AG09319 (cell line): ENCODE results near the gene ITPKA.

Experiments
- DNase-seq: peaks from one replicate; pipeline ENCODE4 v3.0.0-alpha.2; 2010; ENCODE audit warnings: low read depth; ENCODE audit errors: extremely low read depth
- TF ChIP-seq, protein P1 (sequence below): IDR thresholded peaks from 2 replicates; pipeline ENCODE4 v1.5.1; 2011; ENCODE audit warnings: low read depth, mild to moderate bottlenecking, inconsistent platforms, low read length, moderate library complexity

ITPKA gene

DNA sequence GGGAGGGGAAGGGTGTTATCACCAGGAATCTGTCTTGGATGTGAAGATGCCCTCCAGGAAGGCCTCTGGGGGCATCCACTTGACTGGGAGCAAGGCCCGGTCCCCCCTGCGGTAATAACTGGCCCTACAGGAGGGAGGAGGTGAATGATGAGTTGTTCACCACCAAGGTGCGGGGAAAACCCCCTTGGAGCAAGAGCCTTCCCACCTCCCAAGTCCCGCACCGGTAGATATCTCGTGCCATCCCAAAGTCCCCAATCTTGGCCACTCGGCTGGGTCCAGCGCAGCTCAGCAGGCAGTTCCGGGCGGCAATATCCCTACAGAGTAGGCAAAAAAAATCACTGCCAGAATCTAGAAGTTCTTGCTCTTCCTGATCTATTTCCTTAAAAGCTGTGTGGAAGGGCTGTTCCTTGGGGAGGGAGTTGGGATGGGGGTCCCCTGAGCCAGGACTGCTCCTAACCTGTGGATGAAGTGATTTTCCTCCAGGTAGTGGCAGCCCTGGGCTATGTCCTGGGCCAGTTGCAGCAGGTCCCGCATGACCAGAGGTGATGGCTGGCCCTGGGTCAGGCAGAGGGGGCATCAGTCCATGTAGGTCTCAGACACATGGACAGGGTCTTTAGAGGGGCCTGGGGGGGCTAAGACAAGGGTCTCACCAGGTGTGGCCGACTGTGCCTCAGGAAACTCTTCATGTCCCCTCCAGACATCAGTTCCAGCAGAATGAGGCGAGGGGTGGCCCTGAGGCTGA, 11.2 kb downstream of the ITPKA start:
- DNase-seq = no peak
- TF ChIP-seq, protein P1, sequence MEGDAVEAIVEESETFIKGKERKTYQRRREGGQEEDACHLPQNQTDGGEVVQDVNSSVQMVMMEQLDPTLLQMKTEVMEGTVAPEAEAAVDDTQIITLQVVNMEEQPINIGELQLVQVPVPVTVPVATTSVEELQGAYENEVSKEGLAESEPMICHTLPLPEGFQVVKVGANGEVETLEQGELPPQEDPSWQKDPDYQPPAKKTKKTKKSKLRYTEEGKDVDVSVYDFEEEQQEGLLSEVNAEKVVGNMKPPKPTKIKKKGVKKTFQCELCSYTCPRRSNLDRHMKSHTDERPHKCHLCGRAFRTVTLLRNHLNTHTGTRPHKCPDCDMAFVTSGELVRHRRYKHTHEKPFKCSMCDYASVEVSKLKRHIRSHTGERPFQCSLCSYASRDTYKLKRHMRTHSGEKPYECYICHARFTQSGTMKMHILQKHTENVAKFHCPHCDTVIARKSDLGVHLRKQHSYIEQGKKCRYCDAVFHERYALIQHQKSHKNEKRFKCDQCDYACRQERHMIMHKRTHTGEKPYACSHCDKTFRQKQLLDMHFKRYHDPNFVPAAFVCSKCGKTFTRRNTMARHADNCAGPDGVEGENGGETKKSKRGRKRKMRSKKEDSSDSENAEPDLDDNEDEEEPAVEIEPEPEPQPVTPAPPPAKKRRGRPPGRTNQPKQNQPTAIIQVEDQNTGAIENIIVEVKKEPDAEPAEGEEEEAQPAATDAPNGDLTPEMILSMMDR = no peak

DNA sequence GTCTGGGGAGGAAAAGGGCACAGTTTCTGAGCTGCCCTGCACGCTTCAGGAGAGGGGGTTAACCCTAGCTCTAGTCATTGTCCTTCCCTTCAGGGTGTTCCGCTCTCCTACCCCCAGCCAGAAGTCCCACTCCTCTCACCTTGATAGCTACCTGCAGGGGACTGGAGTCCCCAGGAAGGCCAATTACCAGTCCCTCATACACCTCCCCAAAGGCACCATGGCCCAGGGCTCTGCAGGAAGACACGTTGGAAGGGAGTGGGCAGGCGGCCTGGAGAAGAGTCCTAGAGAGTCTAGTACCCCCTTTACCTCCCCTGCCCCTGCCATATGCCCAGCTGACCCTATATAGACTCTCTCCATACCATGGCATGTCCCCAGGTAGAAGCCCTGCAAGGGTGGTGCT, 12.1 kb downstream of the ITPKA start:
- DNase-seq = no peak
- TF ChIP-seq, protein P1 = no peak

DNA sequence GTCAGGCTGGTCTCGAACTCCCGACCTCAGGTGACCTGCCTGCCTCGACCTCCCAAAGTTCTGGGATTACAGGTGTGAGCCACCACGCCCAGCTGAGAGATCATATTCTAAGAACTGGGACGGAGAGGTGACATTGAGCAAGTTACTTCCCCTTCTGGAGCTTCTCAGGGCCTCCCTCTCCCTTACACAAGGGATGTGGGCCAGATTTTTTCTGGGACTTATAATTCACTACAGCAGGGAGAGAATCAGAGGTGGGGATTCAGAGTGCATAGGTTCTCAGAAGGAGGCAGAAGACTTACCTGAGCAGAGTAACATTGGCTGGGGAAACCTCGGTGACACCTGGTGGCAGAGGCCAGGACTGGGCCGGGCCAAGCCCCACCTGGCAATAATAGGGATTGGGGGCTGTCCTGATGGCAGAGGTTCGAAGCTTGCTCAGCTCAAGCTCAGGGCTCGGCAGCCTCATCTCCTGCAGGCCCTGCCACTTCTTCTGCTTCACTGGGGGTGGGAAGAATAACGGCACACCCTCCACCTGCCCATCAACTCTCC, 13.2 kb downstream of the ITPKA start:
- TF ChIP-seq, protein P1 = no peak
- DNase-seq = no peak

DNA sequence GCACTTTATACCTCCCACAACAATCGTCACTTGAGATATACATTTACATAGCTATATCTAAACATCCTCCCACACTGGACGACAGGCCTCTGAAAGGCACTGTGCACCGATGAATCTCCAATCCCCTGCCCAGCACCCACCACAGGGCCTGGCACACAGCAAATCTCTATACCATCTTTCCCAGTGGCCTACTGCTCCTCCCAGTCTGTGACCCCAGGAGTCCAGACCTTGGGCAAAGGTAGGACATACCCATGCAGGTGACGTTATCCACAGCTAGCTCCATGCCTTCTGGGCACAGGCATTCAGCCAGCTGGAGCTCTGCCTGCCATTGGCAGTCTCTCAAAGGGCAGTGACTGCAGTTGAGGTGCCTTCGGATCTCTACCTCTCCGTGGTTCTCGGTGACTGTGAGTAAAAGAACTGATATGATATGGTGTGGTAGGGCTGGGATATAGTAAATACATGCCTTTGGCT, 14.2 kb downstream of the ITPKA start:
- DNase-seq = no peak
- TF ChIP-seq, protein P1 = no peak

DNA sequence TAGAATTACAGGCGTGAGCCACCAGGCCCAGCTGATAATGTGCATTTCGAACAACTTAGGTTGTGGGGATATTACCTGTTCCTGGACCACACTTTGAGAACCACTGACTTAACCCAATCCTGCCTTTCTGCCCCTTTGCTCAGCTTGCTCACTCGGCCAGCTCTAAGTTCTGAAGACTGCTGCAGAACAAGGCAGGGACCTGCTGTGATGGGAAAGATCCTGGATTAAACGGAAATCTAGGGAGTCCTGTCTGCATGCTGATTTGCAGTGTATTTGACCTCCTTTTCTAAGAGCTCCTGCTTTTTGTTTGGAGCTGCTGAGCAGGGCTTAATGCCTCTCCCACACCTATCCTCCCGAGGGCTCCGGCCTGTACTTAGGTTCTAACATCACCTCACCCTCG, 17.1 kb downstream of the ITPKA start:
- no peak for DNase-seq
- TF ChIP-seq, protein P1 = no peak

DNA sequence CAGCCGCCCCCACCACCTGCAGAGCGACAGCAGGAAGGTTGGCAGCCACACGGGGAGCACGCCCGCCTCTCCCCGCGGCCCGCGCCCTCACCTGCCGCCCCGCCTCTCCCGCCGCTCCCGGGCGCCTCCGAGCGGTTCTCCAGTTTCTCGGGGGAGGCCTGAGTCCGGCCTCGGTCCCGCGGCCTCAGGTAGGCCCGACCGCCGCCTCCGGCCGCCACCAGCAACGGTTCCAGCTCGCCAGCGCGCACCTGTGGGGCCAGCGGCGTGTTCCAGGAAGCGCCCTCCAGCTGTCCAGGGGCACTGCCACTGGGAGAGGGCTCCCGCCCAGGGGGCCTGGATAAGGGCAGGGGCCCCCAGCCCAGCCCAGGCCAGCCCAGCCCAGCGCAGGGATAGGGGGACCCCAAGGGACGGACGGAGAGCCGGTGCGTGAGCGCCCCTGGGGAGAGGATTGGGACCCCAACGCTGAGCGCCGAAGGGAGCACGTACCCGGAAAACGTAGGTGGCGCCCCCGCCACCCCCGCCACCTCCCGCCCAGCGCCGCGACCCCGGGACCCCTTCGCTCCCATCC, 17.7 kb downstream of the ITPKA start:
- no peak for DNase-seq
- TF ChIP-seq, protein P1 = no peak

DNA sequence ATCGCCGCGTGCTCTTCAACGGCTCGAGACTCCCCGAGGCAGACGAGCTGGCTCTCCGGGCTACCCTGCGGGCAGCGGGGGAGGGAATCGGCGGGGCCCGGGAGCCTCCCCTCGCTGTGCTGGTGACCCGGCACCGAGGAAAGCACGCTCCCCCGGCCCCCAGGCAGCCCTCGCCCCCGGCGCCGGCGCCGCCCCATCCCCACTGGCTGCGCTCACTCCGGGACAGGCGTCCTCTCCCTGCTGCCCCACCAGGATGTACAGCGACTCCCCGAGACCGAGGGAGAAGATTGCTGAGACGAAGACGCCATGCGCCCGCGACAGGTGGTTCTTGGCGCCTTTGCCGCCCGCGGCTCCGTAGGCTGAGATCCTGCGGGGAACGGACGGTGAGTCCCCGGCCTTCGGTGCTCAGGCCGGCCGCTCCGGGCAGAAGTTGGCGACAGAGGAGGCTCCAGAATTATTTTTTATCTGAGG, 18.3 kb downstream of the ITPKA start:
- DNase-seq = no peak
- TF ChIP-seq, protein P1 = no peak
